KOPT-K1 (cell line): ENCODE data around the gene LMTK3.

Experiments used
- H3K27ac ChIP-seq: fragments of 200-600 bp; sonication (generic); 2 replicates; pipeline ENCODE4 v1.5.1; 2016; ENCODE audit warnings: antibody characterized with exemption, mild to moderate bottlenecking, low read depth, low read length; ENCODE audit not compliant: poor library complexity, severe bottlenecking
- H3K36me3 ChIP-seq: fragments of 200-600 bp; sonication (generic); 2 replicates; pipeline ENCODE4 v1.5.1; 2017; ENCODE audit warnings: antibody characterized with exemption, mild to moderate bottlenecking, low read length, moderate library complexity; ENCODE audit not compliant: insufficient read depth
- H3K9me3 ChIP-seq: fragments of 200-600 bp; sonication (generic); 2 replicates; pipeline ENCODE4 v1.5.1; 2017; ENCODE audit warnings: antibody characterized with exemption, low read length, mild to moderate bottlenecking; ENCODE audit not compliant: insufficient read depth, poor library complexity, severe bottlenecking

LMTK3 gene

DNA sequence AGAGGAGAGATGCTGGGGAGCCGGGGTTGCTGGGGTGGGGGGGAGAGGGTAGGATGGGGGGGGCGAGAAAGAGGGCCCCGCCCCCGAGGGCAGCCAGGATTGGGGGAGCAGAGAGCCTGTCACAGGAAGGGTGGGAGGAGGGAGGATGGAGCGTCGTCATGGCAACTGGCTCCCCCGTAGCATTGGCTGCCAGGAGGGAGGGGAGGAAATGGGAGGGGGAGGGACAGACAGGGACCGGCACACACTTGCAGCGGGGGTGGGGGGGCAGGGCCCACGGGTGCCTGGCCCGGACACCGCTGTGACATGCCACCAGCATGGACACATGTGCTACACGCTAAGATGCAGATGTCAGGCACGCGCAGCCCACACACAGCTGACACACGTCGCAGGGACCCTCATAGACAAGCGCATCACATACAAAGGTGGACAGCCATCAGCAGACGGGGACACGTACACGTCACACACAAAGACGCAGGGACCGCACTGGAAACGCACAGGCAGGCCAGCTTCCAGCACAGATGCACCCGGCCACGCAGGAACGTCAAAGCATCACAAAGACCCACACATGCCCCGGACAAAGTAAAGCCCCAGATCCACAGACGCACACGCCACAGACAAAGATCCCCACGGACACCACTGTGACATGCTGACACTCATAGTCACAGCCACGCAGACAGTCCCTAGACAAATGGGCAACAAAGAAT is at the start of gene LMTK3:
LMTK3 (minus strand) TSS at position 36 of the 704 bp plus-strand sequence. CDS start 259 bp downstream, outside the sequence.
- Histone ChIP-seq H3K27ac (no peak within 1 kb of the TSS), H3K9me3 (no peaks in the 10 kb centered on the region), H3K36me3 (no peaks in the 10 kb centered on the region)

GRCh38 chr19:48561412-48561811 is 49.8 kb upstream of the LMTK3 start:
- Histone ChIP-seq H3K36me3 (no peaks in the 10 kb centered on the region), H3K27ac (no peak overlapping the region), H3K9me3 (no peaks in the 10 kb centered on the region)

DNA sequence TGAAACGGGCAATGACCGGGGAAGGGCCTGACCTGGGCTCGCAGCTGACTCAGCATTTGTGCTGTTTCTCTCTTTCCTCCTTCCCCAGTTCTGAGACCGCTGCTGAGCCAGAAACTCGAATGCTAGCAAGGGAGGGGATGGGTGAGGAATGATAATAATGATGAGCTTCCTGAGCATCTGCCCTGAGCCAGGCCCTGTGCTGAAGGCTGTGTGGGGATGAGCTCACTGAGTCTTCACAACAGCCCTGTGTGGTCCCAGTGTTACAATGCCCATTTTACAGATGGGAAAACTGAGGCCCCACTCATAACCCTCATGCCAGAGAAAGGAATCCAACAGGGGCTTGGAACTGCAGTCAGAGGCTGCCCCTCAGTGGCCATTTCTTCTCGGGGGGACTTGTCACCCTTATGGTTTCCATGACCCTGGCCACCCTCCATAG is 48.5 kb upstream of the LMTK3 start:
- H3K27ac ChIP-seq: no peak overlapping the region
- no peaks in the 10 kb centered on the region for H3K9me3 ChIP-seq
- H3K36me3 ChIP-seq: no peaks in the 10 kb centered on the region

- Histone ChIP-seq H3K27ac (no peak overlapping the region), H3K9me3 (no peaks in the 10 kb centered on the region), H3K36me3 (no peaks in the 10 kb centered on the region)
Observed at GRCh38 chr19:48558018-48558684, 46.5 kb upstream of the LMTK3 start.

DNA sequence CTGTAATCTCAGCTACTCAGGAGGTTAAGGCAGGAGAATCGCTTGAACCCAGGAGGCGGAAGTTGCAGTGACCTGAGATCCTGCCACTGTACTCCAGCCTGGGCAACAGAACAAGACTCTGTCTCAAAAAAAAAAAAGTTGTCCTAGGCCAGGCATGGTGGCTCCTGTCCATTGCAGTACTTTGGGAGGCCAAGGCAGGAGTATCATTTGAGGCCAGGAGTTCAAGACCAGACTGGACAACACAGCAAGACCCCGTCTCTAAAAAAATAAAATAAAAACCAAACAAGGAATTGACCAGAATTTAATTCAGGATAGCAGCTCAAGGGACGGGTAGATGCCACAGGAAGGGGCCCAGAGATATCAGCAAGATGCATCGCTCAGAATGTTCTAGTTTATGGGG is 45.2 kb upstream of the LMTK3 start:
- H3K36me3 ChIP-seq: no peaks in the 10 kb centered on the region
- no peaks in the 10 kb centered on the region for H3K9me3 ChIP-seq
- no peak overlapping the region for H3K27ac ChIP-seq

DNA sequence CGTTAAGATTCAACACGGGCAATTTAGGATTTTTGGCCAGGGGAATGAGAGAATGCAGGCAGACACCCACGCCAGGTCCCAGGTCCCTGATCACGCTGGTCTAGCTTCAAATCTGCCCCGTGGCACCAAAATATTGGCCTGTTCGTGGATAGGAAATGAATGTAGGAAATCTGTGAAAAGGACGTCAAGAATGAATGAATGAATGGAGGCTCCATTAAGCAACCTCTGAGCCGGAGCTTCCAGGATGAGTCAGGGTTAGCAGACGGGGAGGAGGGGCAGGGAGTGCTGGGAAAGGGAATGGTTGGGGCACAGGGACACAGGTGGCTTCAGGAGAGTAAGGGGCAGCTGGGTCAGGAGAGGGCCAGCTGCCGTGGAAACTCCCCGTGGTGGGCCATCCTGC is 44.5 kb upstream of the LMTK3 start:
- no peaks in the 10 kb centered on the region for H3K9me3 ChIP-seq
- H3K36me3 ChIP-seq: no peaks in the 10 kb centered on the region
- H3K27ac ChIP-seq: no peak overlapping the region

- Histone ChIP-seq H3K9me3 (no peaks in the 10 kb centered on the region), H3K27ac (no peak overlapping the region), H3K36me3 (no peaks in the 10 kb centered on the region)
Observed at GRCh38 chr19:48554385-48555091, 42.9 kb upstream of the LMTK3 start.

GRCh38 chr19:48553676-48554384 is 42.2 kb upstream of the LMTK3 start:
- no peaks in the 10 kb centered on the region for H3K36me3 ChIP-seq
- H3K27ac ChIP-seq: no peak overlapping the region

GRCh38 chr19:48552406-48553322 is 41.0 kb upstream of the LMTK3 start:
- Histone ChIP-seq H3K9me3 (no peaks in the 10 kb centered on the region), H3K27ac (no peak overlapping the region), H3K36me3 (no peaks in the 10 kb centered on the region)

More at GRCh38 chr19:48553676-48554384, 42.2 kb upstream of the LMTK3 start:
- H3K9me3 ChIP-seq: no peaks in the 10 kb centered on the region

DNA sequence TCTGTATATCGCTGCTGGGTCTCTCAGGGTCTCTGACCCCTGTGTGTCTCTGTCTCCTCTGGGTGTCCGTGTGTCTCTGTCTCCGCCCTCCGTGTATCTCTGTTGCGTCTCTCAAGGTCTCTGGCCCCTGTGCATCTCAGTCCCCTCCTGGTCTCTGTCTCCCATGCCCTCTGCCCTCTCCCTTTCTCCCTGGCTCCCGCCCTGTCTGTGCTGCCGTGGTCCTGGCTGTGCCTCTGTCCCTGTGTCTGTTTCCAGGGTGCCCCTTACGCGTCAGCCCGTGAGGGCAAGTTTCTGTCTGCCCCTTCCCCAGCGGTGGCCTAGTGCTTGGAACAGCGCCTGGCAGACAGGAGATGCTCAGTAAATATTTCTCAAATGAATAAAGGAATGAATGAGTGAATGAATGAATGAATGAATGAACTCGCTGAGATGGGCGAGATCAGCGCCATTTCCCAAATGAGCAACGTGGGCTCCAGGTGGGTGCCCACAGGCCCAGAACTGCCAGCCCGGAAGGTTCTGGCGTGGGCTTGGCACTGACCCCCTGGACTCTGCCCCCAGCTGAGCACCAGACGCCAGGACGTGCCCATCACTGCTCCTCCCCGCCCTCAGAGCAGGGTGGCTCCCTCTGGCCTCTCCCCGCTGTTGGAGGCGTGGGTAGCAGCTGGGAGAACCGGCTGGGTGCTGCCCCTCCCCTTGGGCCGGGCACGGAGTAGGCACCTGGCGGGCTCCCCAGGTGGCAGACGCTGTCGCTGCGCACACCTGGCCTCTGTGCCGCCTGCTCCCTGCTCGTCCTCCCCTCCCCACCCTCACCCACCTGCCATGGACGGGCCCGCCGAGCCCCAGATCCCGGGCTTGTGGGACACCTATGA is 40.0 kb upstream of the LMTK3 start, which contains the start of gene SULT2B1:
SULT2B1 (plus strand) TSS at position 736 of the 866 bp plus-strand sequence; CDS start at position 817, 81 bp downstream.
- H3K9me3 ChIP-seq: no peaks in the 10 kb centered on the region
- no peak within 1 kb of the TSS for H3K27ac ChIP-seq
- no peaks in the 10 kb centered on the region for H3K36me3 ChIP-seq

GRCh38 chr19:48549380-48549779 is 37.7 kb upstream of the LMTK3 start:
- H3K9me3 ChIP-seq: no peaks in the 10 kb centered on the region
- H3K36me3 ChIP-seq: no peaks in the 10 kb centered on the region
- no peak overlapping the region for H3K27ac ChIP-seq

DNA sequence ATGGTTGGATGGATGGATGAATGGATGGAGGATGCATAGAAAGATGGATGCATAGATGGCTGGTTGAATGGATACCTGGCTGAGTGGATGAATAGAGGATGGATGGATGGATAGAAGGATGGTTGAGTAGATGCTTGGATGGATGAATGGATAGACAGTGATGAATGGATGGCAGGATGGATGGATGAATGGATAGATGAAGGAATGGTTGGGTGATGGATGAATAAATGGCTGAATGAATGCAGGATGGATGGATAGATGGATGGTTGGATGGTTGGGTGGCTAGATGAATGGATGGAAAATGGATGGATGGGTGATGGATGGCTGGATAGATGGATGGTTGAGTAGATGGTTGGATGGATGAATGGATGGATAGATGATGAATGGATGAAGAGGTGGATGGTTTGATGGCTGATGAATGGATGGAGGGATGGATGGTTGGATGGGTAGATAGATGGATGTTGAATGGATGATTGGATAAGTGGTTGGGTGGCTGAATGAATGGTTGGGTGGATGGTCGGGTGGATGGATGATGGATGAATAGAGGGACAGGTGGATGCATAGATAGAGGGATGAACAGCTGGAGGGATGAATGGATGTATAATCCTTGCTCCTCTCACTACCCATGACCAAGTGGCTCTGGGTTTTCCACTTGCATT is 36.7 kb upstream of the LMTK3 start:
- Histone ChIP-seq H3K36me3 (no peaks in the 10 kb centered on the region), H3K9me3 (no peaks in the 10 kb centered on the region), H3K27ac (no peak overlapping the region)

- Histone ChIP-seq H3K27ac (no peak overlapping the region), H3K36me3 (no peaks in the 10 kb centered on the region), H3K9me3 (no peaks in the 10 kb centered on the region)
Observed at GRCh38 chr19:48547722-48548121, 36.1 kb upstream of the LMTK3 start.
